ENCODE data around the gene PTK6. TPM values are rescaled to one million over a fixed set of nuclear protein-coding genes. Genes with fewer than 3 reads are reported as not detected.

PTK6 gene
- total and polyA plus RNA-seq, 2 donors (not counting 1 experiment from before 2014, with no cell fraction given): 0.17 TPM; not detected in 1

DNA sequence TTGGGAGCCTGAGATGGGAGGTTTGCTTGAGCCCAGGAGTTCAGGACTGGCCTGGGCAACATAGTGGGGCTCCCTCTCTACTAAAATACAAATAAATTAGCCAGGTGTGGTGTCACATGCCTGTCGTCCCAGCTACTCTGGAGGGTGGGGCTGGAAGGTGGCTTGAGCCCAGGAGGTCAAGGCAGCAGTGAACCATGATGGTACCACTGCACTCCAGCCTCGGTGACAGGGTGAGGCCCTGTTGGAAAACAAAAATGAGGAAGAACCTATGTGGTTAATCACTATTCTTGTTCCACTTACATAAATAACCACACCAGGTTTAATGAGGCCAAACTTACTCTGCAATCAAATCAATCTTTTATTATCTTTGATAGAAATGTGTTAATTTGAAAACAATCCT is 11.2 kb downstream of the PTK6 start:
- H3K36me3 ChIP-seq (ENCODE audit: control insufficient read depth, insufficient read depth, low read length): peaks cover 5% of the 10 kb centered on the region
- DNase-seq (ENCODE audit: low read depth in 2 of 2): no peak
- no peak overlapping the region for H3K4me2 ChIP-seq (ENCODE audit: extremely low read depth, insufficient read depth, low read length)
- H3K79me2 ChIP-seq (ENCODE audit: control insufficient read depth, insufficient read depth, low read length): peaks cover 14% of the 10 kb centered on the region
- H3K9me3 ChIP-seq (ENCODE audit: control insufficient read depth, insufficient read depth, low read depth, low read length): no peaks in the 10 kb centered on the region
- H2AFZ ChIP-seq (ENCODE audit: low read length): no peak overlapping the region
- no peak overlapping the region for H3K9ac ChIP-seq (ENCODE audit: insufficient read depth, low read length)
- no peaks in the 10 kb centered on the region for H4K20me1 ChIP-seq (ENCODE audit: control insufficient read depth, extremely low read depth, insufficient read depth, low read length)
- H3K27ac ChIP-seq (ENCODE audit: insufficient read depth, low read length): no peak overlapping the region
- peaks cover 2% of the 10 kb centered on the region for H3K4me1 ChIP-seq (ENCODE audit: control insufficient read depth, extremely low read depth, insufficient read depth, low read length)
- no peaks in the 10 kb centered on the region for H3K27me3 ChIP-seq (ENCODE audit: control insufficient read depth, insufficient read depth, low read length)
- no peak overlapping the region for H3K4me3 ChIP-seq (replicated peaks in 1 of 4; ENCODE audit: control extremely low read depth in 1 of 4, insufficient read depth in 1 of 4, low read depth in 3 of 4, low read length in 4 of 4)
- no peak for TF ChIP-seq EZH2 (IDR thresholded peaks at IDR 0.05; ENCODE audit: low read length, missing control alignments)
- TF ChIP-seq, protein P1, sequence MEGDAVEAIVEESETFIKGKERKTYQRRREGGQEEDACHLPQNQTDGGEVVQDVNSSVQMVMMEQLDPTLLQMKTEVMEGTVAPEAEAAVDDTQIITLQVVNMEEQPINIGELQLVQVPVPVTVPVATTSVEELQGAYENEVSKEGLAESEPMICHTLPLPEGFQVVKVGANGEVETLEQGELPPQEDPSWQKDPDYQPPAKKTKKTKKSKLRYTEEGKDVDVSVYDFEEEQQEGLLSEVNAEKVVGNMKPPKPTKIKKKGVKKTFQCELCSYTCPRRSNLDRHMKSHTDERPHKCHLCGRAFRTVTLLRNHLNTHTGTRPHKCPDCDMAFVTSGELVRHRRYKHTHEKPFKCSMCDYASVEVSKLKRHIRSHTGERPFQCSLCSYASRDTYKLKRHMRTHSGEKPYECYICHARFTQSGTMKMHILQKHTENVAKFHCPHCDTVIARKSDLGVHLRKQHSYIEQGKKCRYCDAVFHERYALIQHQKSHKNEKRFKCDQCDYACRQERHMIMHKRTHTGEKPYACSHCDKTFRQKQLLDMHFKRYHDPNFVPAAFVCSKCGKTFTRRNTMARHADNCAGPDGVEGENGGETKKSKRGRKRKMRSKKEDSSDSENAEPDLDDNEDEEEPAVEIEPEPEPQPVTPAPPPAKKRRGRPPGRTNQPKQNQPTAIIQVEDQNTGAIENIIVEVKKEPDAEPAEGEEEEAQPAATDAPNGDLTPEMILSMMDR (conservative IDR thresholded peaks at IDR 0.05 in 1 of 2, IDR thresholded peaks at IDR 0.05 in 1 of 2; ENCODE audit: low read depth in 1 of 2, low read length in 2 of 2): no peak

DNA sequence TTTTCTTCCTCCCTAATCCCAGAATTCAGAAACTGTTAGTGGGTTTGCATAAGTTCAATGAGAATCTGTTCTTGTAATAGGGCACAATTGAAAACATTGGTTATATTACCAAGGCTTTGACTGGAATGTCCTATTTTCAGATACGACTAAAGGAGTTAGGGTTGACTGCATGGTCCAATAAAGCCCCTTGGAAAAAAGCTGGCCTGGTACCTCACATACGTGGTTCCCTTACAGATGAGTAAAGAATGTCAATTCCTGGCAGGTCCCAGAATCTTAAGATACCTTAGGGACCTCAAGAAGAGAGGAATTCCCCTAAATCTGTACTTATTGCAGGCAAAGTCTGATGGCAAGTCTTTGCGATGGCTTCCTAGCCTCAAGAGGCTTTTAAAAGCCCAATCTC is 12.0 kb downstream of the PTK6 start:
- H3K36me3 ChIP-seq (ENCODE audit: control insufficient read depth, insufficient read depth, low read length): peaks cover 5% of the 10 kb centered on the region
- no peak overlapping the region for H3K4me3 ChIP-seq (replicated peaks in 1 of 4; ENCODE audit: control extremely low read depth in 1 of 4, insufficient read depth in 1 of 4, low read depth in 3 of 4, low read length in 4 of 4)
- no peak overlapping the region for H2AFZ ChIP-seq (ENCODE audit: low read length)
- H4K20me1 ChIP-seq (ENCODE audit: control insufficient read depth, extremely low read depth, insufficient read depth, low read length): no peaks in the 10 kb centered on the region
- no peaks in the 10 kb centered on the region for H3K27me3 ChIP-seq (ENCODE audit: control insufficient read depth, insufficient read depth, low read length)
- H3K79me2 ChIP-seq (ENCODE audit: control insufficient read depth, insufficient read depth, low read length): peaks cover 14% of the 10 kb centered on the region
- no peak overlapping the region for H3K27ac ChIP-seq (ENCODE audit: insufficient read depth, low read length)
- no peak for TF ChIP-seq EZH2 (IDR thresholded peaks at IDR 0.05; ENCODE audit: low read length, missing control alignments)
- TF ChIP-seq, protein P1 (conservative IDR thresholded peaks at IDR 0.05 in 1 of 2, IDR thresholded peaks at IDR 0.05 in 1 of 2; ENCODE audit: low read depth in 1 of 2, low read length in 2 of 2): no peak
- no peaks in the 10 kb centered on the region for H3K9me3 ChIP-seq (ENCODE audit: control insufficient read depth, insufficient read depth, low read depth, low read length)
- H3K4me1 ChIP-seq (ENCODE audit: control insufficient read depth, extremely low read depth, insufficient read depth, low read length): peaks cover 2% of the 10 kb centered on the region
- DNase-seq (ENCODE audit: low read depth in 2 of 2): no peak
- no peak overlapping the region for H3K9ac ChIP-seq (ENCODE audit: insufficient read depth, low read length)
- H3K4me2 ChIP-seq (ENCODE audit: extremely low read depth, insufficient read depth, low read length): no peak overlapping the region

DNA sequence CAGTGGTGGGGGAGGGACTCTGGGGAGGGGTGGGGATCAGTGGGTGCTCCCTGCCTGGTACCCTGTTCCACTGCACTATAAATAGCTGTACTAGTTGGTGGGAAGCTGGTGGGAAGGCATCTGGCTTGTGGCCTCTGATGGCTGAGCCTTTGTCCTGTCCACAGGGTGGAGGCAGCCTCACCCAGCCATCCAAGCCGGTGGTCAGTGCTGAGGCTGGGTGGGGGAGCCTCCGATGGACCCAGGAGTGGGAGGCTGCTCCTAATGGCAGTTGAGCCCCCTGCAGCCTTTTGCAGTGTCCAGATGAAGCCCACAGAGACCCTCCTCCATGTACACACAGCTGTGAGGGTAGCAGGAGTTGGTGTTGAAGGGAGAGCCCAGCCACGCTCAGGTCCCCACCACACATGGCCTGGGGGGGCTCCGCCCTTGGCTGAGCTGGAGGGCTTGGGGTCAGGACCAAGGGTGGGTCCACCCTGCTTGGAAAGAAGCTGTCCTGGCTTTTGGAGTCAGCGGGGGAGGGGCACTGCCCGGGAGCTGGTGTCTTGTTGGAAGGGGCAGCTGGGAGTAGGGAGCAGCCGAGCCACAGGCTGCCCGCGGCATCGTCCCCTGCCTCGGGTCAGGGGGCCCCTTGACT is 14.1 kb downstream of the PTK6 start:
- Histone ChIP-seq H2AFZ (ENCODE audit: low read length) (no peak overlapping the region), H3K4me2 (ENCODE audit: extremely low read depth, insufficient read depth, low read length) (no peak overlapping the region), H3K9ac (ENCODE audit: insufficient read depth, low read length) (no peak overlapping the region), H4K20me1 (ENCODE audit: control insufficient read depth, extremely low read depth, insufficient read depth, low read length) (no peaks in the 10 kb centered on the region), H3K27me3 (ENCODE audit: control insufficient read depth, insufficient read depth, low read length) (no peaks in the 10 kb centered on the region), H3K9me3 (ENCODE audit: control insufficient read depth, insufficient read depth, low read depth, low read length) (no peaks in the 10 kb centered on the region), H3K4me3 (replicated peaks in 1 of 4; ENCODE audit: control extremely low read depth in 1 of 4, insufficient read depth in 1 of 4, low read depth in 3 of 4, low read length in 4 of 4) (no peak overlapping the region), H3K27ac (ENCODE audit: insufficient read depth, low read length) (no peak overlapping the region), H3K36me3 (ENCODE audit: control insufficient read depth, insufficient read depth, low read length) (peaks cover 5% of the 10 kb centered on the region), H3K79me2 (ENCODE audit: control insufficient read depth, insufficient read depth, low read length) (peaks cover 14% of the 10 kb centered on the region), H3K4me1 (ENCODE audit: control insufficient read depth, extremely low read depth, insufficient read depth, low read length) (peaks cover 2% of the 10 kb centered on the region)
- no peak for TF ChIP-seq EZH2 (IDR thresholded peaks at IDR 0.05; ENCODE audit: low read length, missing control alignments)
- TF ChIP-seq, protein P1 (conservative IDR thresholded peaks at IDR 0.05 in 1 of 2, IDR thresholded peaks at IDR 0.05 in 1 of 2; ENCODE audit: low read depth in 1 of 2, low read length in 2 of 2): no peak
- no peak for DNase-seq (ENCODE audit: low read depth in 2 of 2)

Data from fibroblast of lung (primary cell).